ENCODE results near the gene METAP1D. TPM values are rescaled to one million over a fixed set of nuclear protein-coding genes. Genes with fewer than 3 reads are reported as not detected.

Gene METAP1D
- total and polyA plus RNA-seq, 2 experiments from 2014 or later, result 4.1 to 6.9 TPM

GRCh38 chr2:172103471-172104272 lies 103.9 kb downstream of the METAP1D start:
- H3K9me3 ChIP-seq (ENCODE audit: low read depth), result no peaks in the 10 kb centered on the region
- peak; percentile 91 for DNase-seq
- 7 to 8% methylated on average over 25 of the region's 25 CpGs for WGBS, 2 experiments (ENCODE audit: low coverage in 1 of 2, low lambda C conversion rate in 2 of 2, missing lambda C conversion rate in 2 of 2)
- H3K4me3 ChIP-seq, result peak overlapping the region; percentile 83
- no peaks in the 10 kb centered on the region for H3K36me3 ChIP-seq (ENCODE audit: low read depth)
- H3K4me2 ChIP-seq (ENCODE audit: unreplicated experiment), result peak overlapping the region; percentile 99
- TF ChIP-seq EZH2phosphoT487 (IDR thresholded peaks at IDR 0.05; ENCODE audit: insufficient read depth, low read depth), result no peak
- TF ChIP-seq EZH2 (IDR thresholded peaks at IDR 0.05; ENCODE audit: insufficient read depth, poor library complexity, severe bottlenecking), result no peak
- H3K9ac ChIP-seq, result peak overlapping the region; percentile 98
- peaks cover 24% of the 10 kb centered on the region for H3K79me2 ChIP-seq (ENCODE audit: insufficient read depth)
- H4K20me1 ChIP-seq (ENCODE audit: insufficient read depth), result no peaks in the 10 kb centered on the region
- H3K4me1 ChIP-seq (ENCODE audit: insufficient read depth), result peaks cover 10% of the 10 kb centered on the region
- H3F3A ChIP-seq (ENCODE audit: insufficient read depth), result peaks cover 13% of the 10 kb centered on the region
- no peaks in the 10 kb centered on the region for H3K9me2 ChIP-seq (ENCODE audit: insufficient read depth)
- peak overlapping the region; percentile 70 for H2AFZ ChIP-seq
- no peaks in the 10 kb centered on the region for H3K27me3 ChIP-seq (replicated peaks; ENCODE audit: insufficient read depth)
- peak overlapping the region; percentile 98 for H3K27ac ChIP-seq
- in situ Hi-C loops (cut with MboI), result loop anchor here (10.0 kb wide), 1 partner anchor 289 kb away; no protein-coding TSS in a partner anchor

GRCh38 chr2:172105471-172106107 lies 105.8 kb downstream of the METAP1D start:
- Histone ChIP-seq H3K9ac (peak overlapping the region; percentile 62), H3K27me3 (replicated peaks; ENCODE audit: insufficient read depth) (no peaks in the 10 kb centered on the region), H3K27ac (no peak overlapping the region), H3K9me3 (ENCODE audit: low read depth) (no peaks in the 10 kb centered on the region), H4K20me1 (ENCODE audit: insufficient read depth) (no peaks in the 10 kb centered on the region), H3K79me2 (ENCODE audit: insufficient read depth) (peaks cover 11% of the 10 kb centered on the region), H3K4me1 (ENCODE audit: insufficient read depth) (no peaks in the 10 kb centered on the region), H3K36me3 (ENCODE audit: low read depth) (no peaks in the 10 kb centered on the region), H3K4me2 (ENCODE audit: unreplicated experiment) (peak overlapping the region; percentile 78), H3K4me3 (peak overlapping the region; percentile 73), H2AFZ (peak overlapping the region; percentile 93), H3F3A (ENCODE audit: insufficient read depth) (peaks cover 8% of the 10 kb centered on the region), H3K9me2 (ENCODE audit: insufficient read depth) (no peaks in the 10 kb centered on the region)
- in situ Hi-C loops (cut with MboI), result loop anchor here (10.0 kb wide), 1 partner anchor 291 kb away; no protein-coding TSS in a partner anchor
- TF ChIP-seq EZH2phosphoT487 (IDR thresholded peaks at IDR 0.05; ENCODE audit: insufficient read depth, low read depth), result no peak
- no peak for TF ChIP-seq EZH2 (IDR thresholded peaks at IDR 0.05; ENCODE audit: insufficient read depth, poor library complexity, severe bottlenecking)
- DNase-seq, result no peak
- 24 to 26% methylated on average over 23 of the region's 23 CpGs for WGBS, 2 experiments (ENCODE audit: low coverage in 1 of 2, low lambda C conversion rate in 2 of 2, missing lambda C conversion rate in 2 of 2)

GRCh38 chr2:172106108-172106961 lies 106.6 kb downstream of the METAP1D start:
- H4K20me1 ChIP-seq (ENCODE audit: insufficient read depth), result no peaks in the 10 kb centered on the region
- peaks cover 3% of the 10 kb centered on the region for H3K79me2 ChIP-seq (ENCODE audit: insufficient read depth)
- no peaks in the 10 kb centered on the region for H3K4me1 ChIP-seq (ENCODE audit: insufficient read depth)
- H3K27ac ChIP-seq, result no peak overlapping the region
- 8 to 9% methylated on average over 44 of the region's 44 CpGs for WGBS, 2 experiments (ENCODE audit: low coverage in 1 of 2, low lambda C conversion rate in 2 of 2, missing lambda C conversion rate in 2 of 2)
- no peak for TF ChIP-seq EZH2phosphoT487 (IDR thresholded peaks at IDR 0.05; ENCODE audit: insufficient read depth, low read depth)
- peaks cover 8% of the 10 kb centered on the region for H3F3A ChIP-seq (ENCODE audit: insufficient read depth)
- H3K9ac ChIP-seq, result peak overlapping the region; percentile 62
- H3K9me3 ChIP-seq (ENCODE audit: low read depth), result no peaks in the 10 kb centered on the region
- no peaks in the 10 kb centered on the region for H3K36me3 ChIP-seq (ENCODE audit: low read depth)
- H3K4me2 ChIP-seq (ENCODE audit: unreplicated experiment), result peak overlapping the region; percentile 78
- H3K27me3 ChIP-seq (replicated peaks; ENCODE audit: insufficient read depth), result no peaks in the 10 kb centered on the region
- in situ Hi-C loops (cut with MboI), result loop anchor here (10.0 kb wide), 1 partner anchor 292 kb away; no protein-coding TSS in a partner anchor
- no peaks in the 10 kb centered on the region for H3K9me2 ChIP-seq (ENCODE audit: insufficient read depth)
- peak overlapping the region; percentile 73 for H3K4me3 ChIP-seq
- peak overlapping the region; percentile 93 for H2AFZ ChIP-seq
- peak; percentile 79 for DNase-seq

All from GM23248 (cell line).